ENCODE data around the gene NUDT2. TPM values are rescaled to one million over a fixed set of nuclear protein-coding genes. Genes with fewer than 3 reads are reported as not detected.

NUDT2 gene
- polyA plus RNA-seq, 1 of the 3 experiments (the other 2 are of a cell fraction), result 47.8 TPM

- Histone ChIP-seq H3K4me1 (ENCODE audit: control insufficient read depth in 1 of 2, insufficient read depth in 2 of 2, low read depth in 1 of 2, low read length in 1 of 2) (peaks cover 0 to 28% of the 10 kb centered on the region in 2 experiments; a peak in 2 of 4 replicates), H3K79me2 (ENCODE audit: insufficient read depth) (no peaks in the 10 kb centered on the region), H3K4me3 (ENCODE audit: low read depth in 2 of 2, low read length in 1 of 2) (no peak overlapping the region), H3F3A (replicated peaks; ENCODE audit: insufficient read depth) (no peaks in the 10 kb centered on the region), H3K9ac (no peak overlapping the region), H2AFZ (ENCODE audit: low read depth) (no peak overlapping the region), H3K36me3 (replicated peaks in 1 of 2; ENCODE audit: control insufficient read depth in 1 of 2, insufficient read depth in 2 of 2, low read length in 1 of 2) (peaks cover 0 to 5% of the 10 kb centered on the region in 2 experiments), H3K27me3 (ENCODE audit: insufficient read depth) (no peaks in the 10 kb centered on the region), H3K27ac (ENCODE audit: low read depth in 2 of 2, low read length in 1 of 2) (no peak overlapping the region), H3K9me2 (no peaks in the 10 kb centered on the region), H3K4me2 (no peak overlapping the region), H3K9me3 (no peaks in the 10 kb centered on the region), H4K20me1 (ENCODE audit: insufficient read depth) (no peaks in the 10 kb centered on the region)
- TF ChIP-seq MAX (IDR thresholded peaks at IDR 0.05; ENCODE audit: low read depth), result no peak
- no peak for TF ChIP-seq MXI1 (IDR thresholded peaks at IDR 0.05; ENCODE audit: low read depth, low read length)
- no peak for TF ChIP-seq POLR2AphosphoS5 (IDR thresholded peaks at IDR 0.05; ENCODE audit: low read depth, low read length)
- ChIA-PET CTCF (interaction anchor here (1.7 kb wide), 1 partner anchor 39 kb away, joined by 8 read pairs; no protein-coding TSS in a partner anchor), POLR2A (no interaction called here)
- no peak for DNase-seq
- 97% methylated on average over 81 of the region's 105 CpGs for WGBS (ENCODE audit: low lambda C conversion rate)
These were observed 41.9 kb downstream of the NUDT2 start for GRCh38 chr9:34370970-34371880.

GRCh38 chr9:34371886-34372466 is 42.6 kb downstream of the NUDT2 start:
- no peak overlapping the region for H2AFZ ChIP-seq (ENCODE audit: low read depth)
- H3K4me2 ChIP-seq, result no peak overlapping the region
- CTCF ChIA-PET, result no interaction called here

More at GRCh38 chr9:34371886-34372466, 42.6 kb downstream of the NUDT2 start:
- peaks cover 0 to 5% of the 10 kb centered on the region in 2 experiments for H3K36me3 ChIP-seq (replicated peaks in 1 of 2; ENCODE audit: control insufficient read depth in 1 of 2, insufficient read depth in 2 of 2, low read length in 1 of 2)
- no peak overlapping the region for H3K9ac ChIP-seq
- POLR2A ChIA-PET, result no interaction called here
- no peak overlapping the region; a peak in 1 of 4 replicates for H3K27ac ChIP-seq (ENCODE audit: low read depth in 2 of 2, low read length in 1 of 2)
- no peaks in the 10 kb centered on the region for H3K27me3 ChIP-seq (ENCODE audit: insufficient read depth)
- no peaks in the 10 kb centered on the region for H3K9me2 ChIP-seq
- no peak for DNase-seq
- no peaks in the 10 kb centered on the region for H3F3A ChIP-seq (replicated peaks; ENCODE audit: insufficient read depth)
- H3K79me2 ChIP-seq (ENCODE audit: insufficient read depth), result no peaks in the 10 kb centered on the region
- H3K4me1 ChIP-seq (ENCODE audit: control insufficient read depth in 1 of 2, insufficient read depth in 2 of 2, low read depth in 1 of 2, low read length in 1 of 2), result peaks cover 0 to 28% of the 10 kb centered on the region in 2 experiments; a peak in 2 of 4 replicates
- 95% methylated on average over 39 of the region's 60 CpGs for WGBS (ENCODE audit: low lambda C conversion rate)
- no peak overlapping the region for H3K4me3 ChIP-seq (ENCODE audit: low read depth in 2 of 2, low read length in 1 of 2)
- H3K9me3 ChIP-seq, result no peaks in the 10 kb centered on the region
- TF ChIP-seq JUND (IDR thresholded peaks at IDR 0.05) (no peak), USF1 (IDR thresholded peaks at IDR 0.05; ENCODE audit: borderline replicate concordance, low read depth) (no peak), GATA2 (CRISPR knock-in tag; IDR thresholded peaks at IDR 0.05) (no peak), RCOR1 (IDR thresholded peaks at IDR 0.05; ENCODE audit: low read length) (no peak), RXRA (IDR thresholded peaks at IDR 0.05; ENCODE audit: borderline replicate concordance, low read depth) (no peak), USF2 (IDR thresholded peaks at IDR 0.05; ENCODE audit: borderline replicate concordance, low read depth, low read length) (no peak), FOXJ3 (CRISPR knock-in tag; IDR thresholded peaks at IDR 0.05) (no peak), EZH2phosphoT487 (IDR thresholded peaks at IDR 0.05; ENCODE audit: borderline replicate concordance, low read depth) (no peak), YY1 (IDR thresholded peaks at IDR 0.05; ENCODE audit: low read depth) (no peak)
- no peaks in the 10 kb centered on the region for H4K20me1 ChIP-seq (ENCODE audit: insufficient read depth)
